ENCODE measurements around the gene FAM174A.
A peak's percentile ranks its signal among the peaks of the same experiment; 100 is the strongest.

The FAM174A gene

GRCh38 chr5:100535060-100536005 is at the start of gene FAM174A:
Gene FAM174A, plus strand, starts transcription at chr5:100535374. Its CDS starts 157 bp downstream, at chr5:100535531.
- peak; percentile 99 for DNase-seq

GRCh38 chr5:100493996-100494395 is 41.2 kb upstream of the FAM174A start:
- DNase-seq: no peak

DNA sequence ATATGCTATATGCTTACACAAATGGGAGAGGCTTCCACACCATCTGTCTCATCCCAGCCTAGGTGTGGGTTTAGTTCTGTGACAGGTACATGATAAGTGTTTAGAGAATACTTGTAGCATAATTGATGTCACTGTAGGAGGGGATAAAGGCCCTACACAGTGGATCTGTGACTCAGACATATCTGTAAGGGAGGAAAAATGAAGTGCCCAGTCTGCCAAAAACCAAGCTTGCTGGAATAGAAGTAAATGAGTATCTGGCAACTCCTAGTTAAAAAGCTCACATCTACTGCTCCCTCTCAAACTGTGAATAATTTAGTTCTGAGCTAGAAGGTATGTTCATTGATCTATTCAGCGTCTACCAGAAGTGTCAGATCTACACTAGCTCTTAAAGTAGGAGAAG is 38.9 kb upstream of the FAM174A start:
- no peak for DNase-seq

DNA sequence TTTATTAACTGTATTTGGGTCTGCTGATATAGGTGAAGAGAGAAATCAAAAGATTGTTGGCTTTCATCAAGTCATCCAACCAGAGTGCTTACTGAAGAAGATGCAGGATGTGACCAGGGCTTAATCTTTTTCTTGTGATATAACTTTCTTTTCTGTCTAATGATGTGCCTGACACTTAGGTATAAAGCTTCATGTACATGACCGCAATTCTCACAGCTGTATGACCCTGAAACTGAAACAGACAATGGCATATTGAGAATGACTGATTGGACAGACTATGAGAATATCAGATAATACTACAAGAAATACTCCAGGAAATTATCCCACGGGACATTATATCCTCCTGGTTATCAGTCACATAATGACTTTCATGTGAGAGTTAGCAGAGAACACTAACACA is 32.5 kb upstream of the FAM174A start:
- no peak for DNase-seq

- peak; percentile 24 for DNase-seq
Measured at GRCh38 chr5:100505984-100506670, 29.0 kb upstream of the FAM174A start.

DNA sequence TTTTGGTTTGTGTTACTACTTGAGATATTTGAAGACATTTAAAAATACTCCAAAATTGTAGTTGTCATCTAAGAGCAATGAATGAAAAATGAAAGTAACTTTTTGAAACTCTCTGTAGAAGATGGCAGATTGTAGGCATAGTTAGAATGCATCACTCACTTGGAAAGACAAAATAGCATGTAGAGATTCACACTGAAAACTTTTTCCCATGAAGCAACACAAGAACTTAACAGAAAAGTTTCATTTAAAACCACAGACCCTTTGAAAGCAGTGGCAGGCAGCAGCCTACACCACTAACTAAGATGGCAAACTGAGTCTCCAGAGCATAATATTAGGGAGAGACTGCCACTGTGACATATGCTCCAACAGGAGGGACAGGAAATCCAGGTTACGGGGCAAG is 18.9 kb upstream of the FAM174A start:
- no peak for DNase-seq

DNA sequence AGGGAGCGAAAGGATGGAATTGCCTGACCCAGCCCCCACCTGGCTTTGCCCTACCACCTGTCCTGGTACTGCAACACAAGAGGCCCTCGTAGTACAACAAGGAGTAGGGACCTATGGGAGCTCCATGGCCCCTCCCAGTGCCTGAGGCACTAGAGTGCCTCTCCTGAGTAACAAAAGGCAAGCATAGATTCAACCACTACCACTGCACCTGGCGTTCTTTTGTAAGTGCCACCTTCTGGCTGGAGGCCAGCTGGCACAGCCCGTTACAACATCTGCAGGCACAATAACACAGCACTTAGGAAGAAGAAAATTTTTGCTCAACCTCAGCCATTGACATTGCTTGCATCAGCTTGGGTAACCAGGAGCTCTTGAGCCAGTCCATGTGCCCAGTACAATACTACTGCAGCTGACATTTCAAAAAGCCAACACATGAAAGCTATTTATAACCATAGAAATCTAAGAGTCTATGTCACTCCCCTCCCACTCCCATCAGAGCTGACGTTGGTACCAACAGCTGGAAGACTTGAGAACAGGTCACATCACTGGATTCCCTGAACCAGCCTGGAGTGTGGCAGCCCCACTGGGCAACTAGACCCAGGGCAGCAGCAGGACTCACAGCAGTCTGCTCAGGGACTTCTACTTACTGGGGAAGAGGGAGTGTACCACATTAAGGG is 17.7 kb upstream of the FAM174A start:
- peak; percentile 99 for DNase-seq

GRCh38 chr5:100518377-100518776 is 16.8 kb upstream of the FAM174A start:
- DNase-seq: peak; percentile 42

DNA sequence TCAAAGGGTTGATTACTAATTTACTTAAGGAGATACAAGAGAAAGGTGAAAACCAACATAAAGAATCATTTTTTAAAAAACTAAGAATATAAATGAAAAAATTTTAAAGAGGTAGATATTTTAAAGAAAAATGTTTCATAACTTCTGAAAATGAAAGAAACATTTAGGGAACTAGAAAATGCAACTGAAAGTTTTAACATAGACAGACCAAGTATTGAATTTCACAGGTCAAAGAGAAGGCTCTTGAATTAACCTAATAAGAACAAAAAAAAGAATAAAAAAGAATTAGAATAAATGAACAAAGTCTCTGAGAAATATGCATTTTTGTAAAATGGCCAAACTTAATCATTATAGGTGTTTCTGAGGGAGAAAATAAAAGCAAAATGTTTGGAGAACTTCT is 16.1 kb upstream of the FAM174A start:
- DNase-seq: no peak

DNA sequence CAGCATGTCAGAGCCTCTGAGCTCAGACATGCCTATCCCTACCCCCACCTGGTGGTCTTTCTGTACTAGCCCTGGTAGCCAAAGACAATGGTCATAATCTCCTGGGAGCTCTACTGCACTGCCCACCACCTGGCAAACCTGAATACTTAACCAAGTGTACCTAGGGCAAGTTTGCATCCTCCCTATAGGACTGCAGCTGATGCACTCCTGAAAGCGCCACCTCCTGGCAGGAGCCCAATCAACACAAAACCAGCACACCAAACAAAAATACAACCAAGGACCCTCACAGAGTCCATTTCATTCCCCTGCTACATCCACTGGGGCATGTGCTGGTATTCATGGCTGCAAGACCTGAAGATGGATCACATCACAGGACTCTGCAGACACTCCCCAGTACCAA is 14.8 kb upstream of the FAM174A start:
- DNase-seq: no peak

GRCh38 chr5:100537946-100538345 is 2.8 kb downstream of the FAM174A start:
- DNase-seq: no peak

- no peak for DNase-seq
Measured at GRCh38 chr5:100539519-100539918, 4.3 kb downstream of the FAM174A start.

GRCh38 chr5:100542086-100542485 is 6.9 kb downstream of the FAM174A start:
- no peak for DNase-seq

DNA sequence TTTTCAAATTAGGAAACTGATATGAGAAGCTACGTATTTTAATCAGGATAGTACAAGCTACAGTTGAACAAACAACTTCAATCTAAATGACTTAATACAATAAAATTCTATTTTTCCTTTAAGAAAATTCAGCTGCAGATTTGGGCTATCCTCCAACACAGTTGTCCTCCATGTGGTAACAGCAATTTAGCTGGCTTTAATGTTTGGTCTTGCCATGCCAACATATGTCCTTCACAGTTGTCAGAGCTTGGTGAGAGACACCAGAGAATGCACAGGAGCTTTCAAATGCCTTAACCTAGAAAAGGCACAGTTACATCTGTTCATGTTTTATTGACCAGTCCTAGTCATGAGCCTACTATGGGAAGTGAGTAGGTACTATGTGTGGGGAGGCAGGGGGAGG is 10.8 kb downstream of the FAM174A start:
- no peak for DNase-seq

DNA sequence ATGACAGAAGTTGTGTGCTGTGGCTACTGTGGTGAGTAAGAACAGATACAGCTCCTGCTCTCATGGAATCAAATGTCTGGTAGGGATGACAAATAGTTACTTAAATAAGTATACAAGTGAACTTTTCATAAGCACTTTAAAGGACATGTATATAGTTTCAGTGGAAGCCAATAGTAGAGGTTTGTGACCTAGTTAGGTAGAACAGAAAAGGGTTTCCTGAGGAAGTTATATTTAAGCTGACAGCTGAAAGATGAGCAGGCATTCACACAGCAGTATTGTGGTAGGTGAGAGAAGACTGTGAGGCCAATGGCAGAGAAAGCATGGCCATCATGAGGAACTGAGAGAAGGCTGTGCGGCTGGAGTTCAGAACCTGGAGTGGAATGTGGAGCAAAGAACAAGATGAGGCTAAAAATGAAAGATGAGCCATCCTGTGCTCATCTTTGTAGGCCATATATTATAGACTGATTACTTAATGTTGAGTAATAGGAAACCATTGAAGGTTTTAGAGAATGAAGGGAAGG is 15.4 kb downstream of the FAM174A start:
- DNase-seq: peak; percentile 65

DNA sequence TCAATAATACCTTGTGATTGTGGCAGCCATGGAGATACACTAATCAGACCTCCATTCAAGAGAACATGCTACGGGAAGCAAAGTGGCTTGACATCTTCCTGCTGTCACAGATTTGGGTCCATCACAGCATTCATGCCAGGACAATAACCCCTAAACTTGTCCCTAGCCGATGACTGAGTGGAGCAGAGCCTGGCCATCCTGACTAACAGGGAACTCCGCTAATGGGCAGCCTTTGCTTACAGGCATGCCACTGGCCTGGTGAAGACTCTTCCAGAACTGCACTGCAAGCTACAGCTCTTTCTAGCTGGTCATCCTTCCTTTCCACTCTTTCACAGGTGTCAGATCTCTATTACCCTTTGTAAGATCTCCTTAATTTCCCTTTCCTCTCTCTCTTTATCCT is 16.0 kb downstream of the FAM174A start:
- no peak for DNase-seq

GRCh38 chr5:100553209-100553608 is 18.0 kb downstream of the FAM174A start:
- DNase-seq: no peak

DNA sequence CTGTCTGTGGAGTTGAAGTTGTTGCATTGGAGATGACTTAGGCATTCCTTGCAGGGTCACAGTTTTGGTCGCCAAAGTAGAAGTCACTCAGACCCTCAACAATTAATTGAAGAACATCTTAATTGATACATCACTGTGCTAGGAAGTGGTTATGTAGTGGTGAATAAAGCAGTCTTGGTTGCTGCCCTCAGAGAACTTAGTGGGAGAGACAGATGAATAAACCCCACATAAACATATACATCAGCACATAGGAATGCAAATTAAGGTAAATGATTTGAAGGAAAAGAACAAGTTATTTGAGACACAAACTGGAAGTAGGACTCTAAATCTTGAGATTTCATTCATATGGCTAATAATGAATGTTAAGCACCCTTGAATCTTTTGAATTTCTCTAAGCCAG is 25.7 kb downstream of the FAM174A start:
- DNase-seq: no peak

GRCh38 chr5:100562821-100563220 is 27.6 kb downstream of the FAM174A start:
- DNase-seq: no peak

DNA sequence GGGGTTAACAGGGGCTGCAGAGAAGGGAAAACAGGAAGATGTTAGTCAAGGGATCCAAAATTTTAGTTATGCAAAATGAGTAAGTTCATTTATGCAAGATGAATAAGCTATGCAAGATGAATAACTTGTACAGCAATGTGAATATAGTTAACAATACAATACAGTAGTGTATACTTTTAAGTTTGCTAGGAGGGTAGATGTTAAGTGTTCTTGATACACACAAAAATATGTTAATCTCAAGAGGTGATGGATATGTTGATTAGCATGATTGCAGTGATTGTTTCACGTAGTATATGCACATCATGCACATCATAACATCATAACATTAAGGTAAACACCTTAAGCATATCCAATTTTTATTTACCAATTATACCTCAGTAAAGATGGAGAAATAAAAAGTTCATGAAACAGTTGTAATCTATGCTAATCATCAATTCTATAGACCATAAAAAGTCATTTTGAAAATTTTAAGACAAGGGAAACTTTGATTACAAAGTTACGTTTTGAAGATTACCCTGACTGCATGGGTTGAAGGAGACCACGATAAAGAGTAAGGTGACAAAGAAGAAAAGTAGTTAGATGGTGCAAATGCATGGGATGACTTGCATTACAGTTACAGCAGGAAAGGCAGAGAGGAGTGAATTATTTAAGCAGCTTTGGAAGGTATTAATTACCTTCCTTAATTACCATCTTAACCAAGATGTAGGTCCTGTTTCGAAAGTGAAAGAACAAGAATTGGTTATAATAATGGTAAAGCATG is 31.4 kb downstream of the FAM174A start:
- DNase-seq: no peak

DNA sequence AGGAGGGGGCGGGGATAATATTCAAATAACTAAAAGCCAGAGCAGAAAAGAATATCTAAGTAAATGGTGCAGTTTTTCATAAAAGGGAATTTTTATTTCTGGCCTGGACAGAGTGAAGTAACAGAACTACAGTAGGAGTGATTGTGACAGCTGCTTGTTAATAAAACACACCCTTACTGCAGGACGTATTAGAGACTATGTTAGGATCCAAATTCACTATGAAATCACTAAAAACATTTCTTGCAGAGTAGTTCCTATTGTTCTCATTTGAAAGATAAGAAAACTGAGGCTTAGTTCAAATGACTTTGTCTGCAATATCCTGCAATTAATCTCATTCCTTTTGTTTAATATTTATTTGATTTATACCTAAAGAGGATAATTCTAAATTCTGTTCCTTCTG is 39.5 kb downstream of the FAM174A start:
- DNase-seq: no peak

DNA sequence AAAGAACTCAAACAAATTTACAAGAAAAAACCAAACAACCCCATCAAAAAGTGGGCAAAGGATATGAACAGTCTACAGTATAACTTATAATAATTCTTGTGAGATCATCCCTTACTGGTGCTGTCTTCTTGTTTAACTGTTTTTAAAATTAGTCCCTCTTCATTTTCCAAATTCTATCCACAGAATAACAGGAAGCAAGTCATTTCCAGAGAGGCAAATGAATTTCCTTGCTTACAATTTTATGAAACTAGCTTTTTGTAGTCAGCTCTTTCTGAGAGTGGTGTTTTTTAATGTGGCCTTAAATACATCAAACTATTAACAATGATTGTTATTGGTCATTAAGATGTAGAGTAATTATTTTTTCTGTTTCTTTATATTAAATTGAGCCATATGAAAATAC is 40.6 kb downstream of the FAM174A start:
- DNase-seq: no peak

Data from RPMI8226 (cell line).